NCI-H2196 treated with DMSO at 0.1 percent for 48 hours (cell line): ENCODE data around the gene LIMS3.
"Not testable (repeated sequence)": the region's sequence is repeated elsewhere in the genome, so short reads cannot be mapped to it uniquely, and the experiment has no call there.

Source experiments
- DNase-seq: peaks from one replicate; lab custom pipeline; 2025; ENCODE audit not compliant: unreplicated experiment; lab: John Stamatoyannopoulos, UW

The LIMS3 gene

DNA sequence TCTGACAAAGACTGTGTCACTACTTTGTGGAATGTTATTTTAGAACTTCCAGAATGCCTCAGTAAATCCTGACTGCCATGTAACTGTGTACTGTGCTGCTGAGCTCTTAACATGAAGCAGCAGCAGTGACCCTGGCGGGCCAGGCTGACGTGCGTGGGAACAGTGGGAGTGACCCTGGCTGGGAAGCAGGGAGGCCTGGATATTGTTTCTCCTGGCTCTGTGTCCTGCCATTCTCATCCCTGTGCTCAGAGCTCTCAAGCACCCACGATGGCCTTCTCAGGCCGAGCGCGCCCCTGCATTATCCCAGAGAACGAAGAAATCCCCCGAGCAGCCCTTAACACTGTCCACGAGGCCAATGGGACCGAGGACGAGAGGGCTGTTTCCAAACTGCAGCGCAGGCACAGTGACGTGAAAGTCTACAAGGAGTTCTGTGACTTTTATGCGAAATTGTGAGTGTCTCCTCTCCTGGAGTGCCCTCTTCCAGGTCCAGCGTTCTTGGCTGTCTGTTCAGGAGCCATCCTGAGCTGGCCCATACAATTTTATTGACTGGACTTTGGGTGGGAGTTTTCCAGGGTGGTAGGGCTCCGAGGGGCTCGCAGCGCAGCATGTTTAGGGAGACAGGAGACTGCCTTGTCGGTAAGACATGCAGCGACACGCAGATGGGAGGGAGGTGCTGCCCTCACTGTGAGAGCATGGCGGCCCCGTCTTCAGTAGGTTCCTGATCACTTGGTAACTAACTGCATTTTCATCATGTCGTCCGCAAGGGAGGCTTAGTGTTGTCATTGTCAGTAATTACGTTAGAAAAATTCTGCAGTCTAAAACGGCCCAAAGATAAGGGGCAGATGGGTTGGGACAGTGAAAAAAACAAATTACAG, at the start of gene LIMS3:
LIMS3 (plus strand) TSS at position 227 of the 875 bp plus-strand sequence; CDS start at position 268, 41 bp downstream.
- not testable (repeated sequence) for DNase-seq

- DNase-seq = not testable (repeated sequence)
Measured at GRCh38 chr2:109871129-109871751, 27.2 kb upstream of the LIMS3 start.

DNA sequence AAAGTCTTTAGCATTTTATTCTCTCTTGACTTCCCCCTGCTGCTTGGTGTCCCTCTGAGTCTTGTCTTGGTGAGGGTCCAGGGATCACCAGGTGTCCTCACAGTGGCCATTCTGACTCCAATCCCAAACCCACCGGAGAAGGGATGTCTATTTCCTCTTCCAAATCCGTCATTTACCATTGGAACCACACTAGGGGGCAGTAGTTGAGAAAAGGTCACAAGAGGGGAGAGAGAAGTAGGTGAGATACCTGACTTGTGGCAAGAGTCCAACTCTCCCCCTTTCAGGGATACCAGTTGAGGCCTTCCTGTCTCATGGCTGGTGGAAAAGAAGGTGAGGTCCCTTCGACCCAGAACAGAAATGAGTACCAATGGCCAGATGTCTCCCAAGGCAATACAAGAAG, 21.9 kb upstream of the LIMS3 start:
- DNase-seq = not testable (repeated sequence)

- DNase-seq = not testable (repeated sequence)
Measured at GRCh38 chr2:109882112-109882511, 16.4 kb upstream of the LIMS3 start.

- not testable (repeated sequence) for DNase-seq
Measured at GRCh38 chr2:109888414-109888813, 10.1 kb upstream of the LIMS3 start.

DNA sequence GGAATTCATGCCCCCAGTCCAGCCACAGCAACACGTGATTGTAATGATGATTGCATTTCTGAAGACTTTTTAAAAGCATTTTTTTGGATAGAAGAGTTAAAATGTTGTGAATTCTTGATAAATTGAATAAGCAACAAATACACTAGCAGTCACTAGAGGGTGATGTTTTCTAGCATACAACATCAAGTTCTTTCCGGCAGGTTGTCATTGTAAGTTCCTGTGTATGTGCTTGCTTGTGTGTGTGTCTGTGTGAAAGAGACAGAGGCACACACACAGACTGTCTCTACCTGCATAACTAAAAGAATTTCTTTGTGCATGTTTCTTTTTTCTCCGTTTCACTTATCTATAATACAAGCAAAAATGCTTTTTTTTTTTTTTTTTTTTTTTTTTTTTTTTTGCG, 8.6 kb upstream of the LIMS3 start:
- not testable (repeated sequence) for DNase-seq

- not testable (repeated sequence) for DNase-seq
Measured at GRCh38 chr2:109891024-109891423, 7.5 kb upstream of the LIMS3 start.

DNA sequence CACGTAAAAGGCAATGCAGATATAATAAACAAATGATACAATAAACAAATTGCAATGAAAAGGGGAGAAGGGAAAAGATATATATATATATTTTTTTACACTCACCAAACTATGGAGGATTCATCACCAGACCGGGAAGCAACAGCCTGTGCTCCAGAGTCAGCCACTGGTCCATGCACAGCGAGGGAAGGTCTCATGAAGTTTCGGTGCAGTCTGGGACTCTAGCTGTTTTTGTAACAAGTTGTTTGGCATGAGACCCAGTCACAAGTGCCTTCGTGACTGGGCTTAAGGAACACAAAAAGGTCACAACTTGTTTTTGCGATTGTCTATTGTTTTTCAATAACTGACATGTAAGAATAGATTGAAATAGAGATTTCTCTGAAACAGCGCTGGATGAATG, 4.8 kb upstream of the LIMS3 start:
- not testable (repeated sequence) for DNase-seq

GRCh38 chr2:109894141-109894540, 4.3 kb upstream of the LIMS3 start:
- DNase-seq = not testable (repeated sequence)

DNA sequence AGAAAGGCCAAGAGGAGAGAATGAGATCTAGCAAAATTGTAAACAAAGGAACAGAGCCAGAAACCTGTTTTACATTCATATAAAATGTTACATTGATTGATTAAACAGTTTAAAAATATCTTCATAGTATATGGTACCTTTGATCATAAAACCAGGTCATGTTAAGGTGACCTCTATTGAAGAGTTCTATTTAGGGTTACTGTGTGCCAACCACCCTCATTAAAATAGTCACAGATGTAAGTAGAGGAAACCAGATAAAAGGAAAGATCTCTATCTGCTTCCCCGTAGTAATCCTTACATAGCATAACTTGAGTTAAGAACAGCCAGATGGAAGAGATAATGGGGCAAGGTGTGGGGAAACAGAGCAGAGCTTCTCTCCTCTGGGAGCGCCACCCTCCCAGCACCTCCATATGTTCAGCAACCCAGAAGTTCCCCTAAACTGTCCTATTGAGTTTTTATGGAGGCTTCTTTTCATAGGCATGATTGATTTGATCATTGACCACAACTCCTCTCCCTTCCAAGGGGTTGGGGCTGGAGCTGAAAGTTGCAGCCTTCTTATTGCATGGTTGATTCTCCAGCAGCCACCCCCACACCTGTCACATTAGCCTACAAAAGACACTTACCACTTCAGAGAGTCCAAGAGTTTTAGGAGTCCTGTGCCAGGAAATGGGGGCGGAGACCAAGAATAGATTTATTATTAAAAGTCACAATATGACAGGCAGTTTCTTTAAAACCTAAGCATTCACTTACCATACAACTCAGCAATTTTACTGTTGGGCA, 3.2 kb upstream of the LIMS3 start:
- DNase-seq = not testable (repeated sequence)

GRCh38 chr2:109896212-109896611, 2.3 kb upstream of the LIMS3 start:
- not testable (repeated sequence) for DNase-seq

DNA sequence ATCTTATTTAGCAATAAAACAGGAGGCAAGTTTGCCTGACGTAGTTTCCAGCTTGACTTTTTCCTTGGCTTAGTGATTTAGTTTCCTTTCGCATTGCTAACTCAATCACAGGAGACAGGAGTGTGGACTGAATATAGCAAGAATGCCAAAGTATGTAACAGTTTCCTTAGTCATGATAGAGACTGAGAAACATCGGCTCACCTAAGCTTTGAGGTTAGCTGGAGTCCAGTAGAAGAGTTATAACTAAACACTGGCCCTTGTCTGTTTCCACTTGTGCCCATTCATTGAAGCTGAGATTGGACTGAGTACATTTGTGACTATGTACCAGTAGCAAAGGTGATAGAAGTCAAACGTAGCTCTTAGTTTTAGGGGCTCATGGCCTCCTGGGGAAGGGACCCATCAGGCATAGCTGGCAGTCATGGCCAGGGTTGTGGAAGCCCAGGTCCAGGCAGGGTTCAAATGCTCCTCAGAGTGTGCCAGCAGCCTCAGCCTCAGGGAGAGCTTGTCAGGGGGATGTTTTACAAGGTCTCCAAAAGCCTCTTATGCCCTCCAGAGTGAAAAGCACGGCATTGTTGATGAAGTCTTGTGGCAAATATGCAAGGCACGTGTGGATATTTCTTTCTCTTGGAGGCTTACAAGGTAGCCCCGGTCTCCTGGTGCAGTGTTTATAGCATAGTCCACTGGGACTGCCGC, 573 bp upstream of the LIMS3 start:
- not testable (repeated sequence) for DNase-seq

GRCh38 chr2:109905796-109906195, 7.3 kb downstream of the LIMS3 start:
- not testable (repeated sequence) for DNase-seq

GRCh38 chr2:109908626-109909025, 10.1 kb downstream of the LIMS3 start:
- DNase-seq = not testable (repeated sequence)

- DNase-seq = not testable (repeated sequence)
Measured at GRCh38 chr2:109910789-109911188, 12.3 kb downstream of the LIMS3 start.

GRCh38 chr2:109913911-109914310, 15.4 kb downstream of the LIMS3 start:
- DNase-seq = not testable (repeated sequence)

DNA sequence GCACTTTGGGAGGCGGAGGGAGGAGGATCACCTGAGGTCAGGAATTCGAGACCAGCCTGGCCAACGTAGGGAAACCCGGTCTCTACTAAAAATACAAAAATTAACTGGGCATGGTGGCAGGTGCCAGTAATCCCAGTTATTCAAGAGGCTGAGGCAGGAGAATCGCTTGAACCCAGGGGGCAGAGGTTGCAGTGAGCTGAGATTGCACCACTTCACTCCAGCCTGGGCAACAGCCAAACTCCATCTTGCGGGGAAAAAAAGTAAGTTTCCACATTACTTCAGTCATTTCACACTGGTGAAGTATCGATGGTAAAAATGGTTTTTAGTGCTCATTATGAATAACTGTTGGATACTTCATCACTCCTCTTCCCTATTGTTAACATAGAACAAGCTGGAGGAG, 16.1 kb downstream of the LIMS3 start:
- DNase-seq = not testable (repeated sequence)

DNA sequence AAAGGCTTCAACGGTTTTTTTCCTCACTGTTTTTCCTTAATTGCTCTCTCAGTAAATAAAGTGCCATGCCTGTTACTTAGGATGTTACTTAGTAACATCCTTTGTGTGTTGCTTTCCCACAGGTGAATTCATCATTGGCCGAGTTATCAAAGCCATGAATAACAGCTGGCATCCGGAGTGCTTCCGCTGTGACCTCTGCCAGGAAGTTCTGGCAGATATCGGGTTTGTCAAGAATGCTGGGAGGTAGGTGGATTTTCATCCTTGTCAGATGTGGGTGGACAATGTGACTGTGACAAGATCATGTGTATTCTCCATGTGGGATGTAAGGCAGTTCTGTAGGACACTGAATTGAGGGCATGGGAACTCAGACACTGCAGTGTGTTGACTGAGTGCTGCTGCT, 17.3 kb downstream of the LIMS3 start:
- not testable (repeated sequence) for DNase-seq

DNA sequence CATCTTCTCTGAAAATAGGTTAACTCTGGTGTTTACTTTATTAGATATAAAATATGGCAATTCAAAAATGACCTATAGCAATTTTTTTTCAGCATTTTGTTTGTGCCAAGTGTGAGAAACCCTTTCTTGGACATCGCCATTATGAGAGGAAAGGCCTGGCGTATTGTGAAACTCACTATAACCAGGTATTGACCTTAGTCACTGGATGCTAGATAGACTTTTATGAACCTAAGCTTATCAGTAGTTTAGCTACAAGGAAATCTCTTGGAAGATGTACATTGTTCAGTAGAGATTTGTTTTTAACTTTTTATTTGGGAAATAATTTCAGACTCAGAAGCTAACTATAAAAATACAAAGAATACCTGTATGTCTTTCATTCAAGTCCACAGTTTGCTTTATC, 21.7 kb downstream of the LIMS3 start:
- DNase-seq = not testable (repeated sequence)

- not testable (repeated sequence) for DNase-seq
Measured at GRCh38 chr2:109921543-109922384, 23.3 kb downstream of the LIMS3 start.
